Peyer's patch (tissue), 4 donors: ENCODE measurements around the gene MMP17.

ENCODE experiments used
- CTCF ChIP-seq, 6 experiments: fragments of 450-650 bp in 4 of 6; fragments of 200-600 bp in 2 of 6; sonication (generic) in 1 of 6; IDR thresholded peaks; one replicate each; pipeline ENCODE4 v1.5.1; 2017 to 2019; ENCODE audit warnings: antibody characterized with exemption in 6 of 6, mild to moderate bottlenecking in 3 of 6, moderate library complexity in 1 of 6
- POLR2A ChIP-seq, 2 donors: fragments of 450-650 bp; IDR thresholded peaks; one replicate each; pipeline ENCODE4 v1.5.1; 2017; ENCODE audit warnings: antibody characterized with exemption in 2 of 2, mild to moderate bottlenecking in 2 of 2, moderate library complexity in 2 of 2

GRCh38 chr12:131832321-131833231 lies 4.4 kb downstream of the MMP17 start:
- TF ChIP-seq CTCF (IDR thresholded peaks at IDR 0.05) (no peak), POLR2A (IDR thresholded peaks at IDR 0.05) (no peak)
